KMS-11 (cell line): ENCODE measurements around the gene PIK3CA.
"Not testable (repeated sequence)": the region's sequence is repeated elsewhere in the genome, so short reads cannot be mapped to it uniquely, and the experiment has no call there.

Experiments
- H2AFZ ChIP-seq: fragments of 200-600 bp; sonication (generic); 2 replicates; pipeline ENCODE4 v1.6.1; 2016; ENCODE audit warnings: antibody characterized with exemption, mixed run types, low read depth
- H3K27ac ChIP-seq: fragments of 200-600 bp; sonication (generic); 2 replicates; pipeline ENCODE4 v1.6.1; 2016; ENCODE audit warnings: mild to moderate bottlenecking, mixed run types
- H3K27me3 ChIP-seq: fragments of 200-600 bp; sonication (generic); 2 replicates; pipeline ENCODE4 v1.6.1; 2017; ENCODE audit warnings: mild to moderate bottlenecking, low read depth, mixed run types, moderate library complexity; ENCODE audit not compliant: insufficient read depth
- H3K36me3 ChIP-seq: fragments of 200-600 bp; sonication (generic); 2 replicates; pipeline ENCODE4 v1.6.1; 2017; ENCODE audit warnings: mild to moderate bottlenecking, mixed run types; ENCODE audit not compliant: insufficient read depth
- H3K4me1 ChIP-seq: fragments of 200-600 bp; sonication (generic); 2 replicates; pipeline ENCODE4 v1.6.1; 2016; ENCODE audit warnings: mild to moderate bottlenecking, low read depth, mixed run types; ENCODE audit not compliant: poor library complexity, severe bottlenecking
- H3K4me2 ChIP-seq: fragments of 200-600 bp; sonication (generic); 2 replicates; pipeline ENCODE4 v1.7.0; 2016; ENCODE audit warnings: mild to moderate bottlenecking, mixed run types
- H3K4me3 ChIP-seq: fragments of 200-600 bp; sonication (generic); IDR thresholded peaks from 2 replicates; pipeline ENCODE4 v1.6.1; 2017; ENCODE audit warnings: low read depth, low read length, mixed read lengths; ENCODE audit not compliant: insufficient read depth
- H3K79me2 ChIP-seq: fragments of 200-600 bp; sonication (generic); 2 replicates; pipeline ENCODE4 v1.6.1; 2016; ENCODE audit warnings: low read depth, mixed run types; ENCODE audit not compliant: insufficient read depth
- H3K9ac ChIP-seq: fragments of 200-600 bp; sonication (generic); 2 replicates; pipeline ENCODE4 v1.6.1; 2016; ENCODE audit warnings: mild to moderate bottlenecking, mixed run types
- H4K20me1 ChIP-seq: fragments of 200-600 bp; sonication (generic); 2 replicates; pipeline ENCODE4 v1.6.1; 2016; ENCODE audit warnings: mild to moderate bottlenecking, mixed run types; ENCODE audit not compliant: insufficient read depth
- TF ChIP-seq, protein P1 (sequence below): fragments of 200-600 bp; sonication (generic); conservative IDR thresholded peaks from 2 replicates; pipeline ENCODE4 v1.6.1; 2017; ENCODE audit warnings: low read depth, mild to moderate bottlenecking, antibody characterized with exemption, low read length, moderate library complexity, mixed read lengths

Gene PIK3CA

DNA sequence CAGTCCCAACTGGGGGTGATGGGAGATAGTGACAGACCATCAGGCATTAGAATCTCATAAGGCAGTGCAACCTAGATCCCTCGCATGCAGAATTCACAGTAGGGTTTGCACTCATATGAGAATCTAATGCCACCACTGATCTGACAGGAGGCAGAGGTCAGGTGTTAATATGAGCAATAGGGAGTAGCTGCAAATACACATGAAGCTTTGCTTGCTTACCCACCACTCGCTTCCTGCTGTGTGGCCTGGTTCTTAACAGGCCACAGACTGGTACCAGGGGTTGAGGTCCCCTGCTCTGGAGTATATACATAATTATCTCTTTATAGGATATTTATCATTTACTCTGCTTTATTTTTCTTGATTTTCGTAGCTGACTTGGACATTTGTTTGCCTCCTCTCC, 40.5 kb upstream of the PIK3CA start:
- Histone ChIP-seq H3K27me3 (no peaks in the 10 kb centered on the region), H2AFZ (no peak overlapping the region), H3K4me1 (no peaks in the 10 kb centered on the region), H3K27ac (no peak overlapping the region), H3K9ac (no peak overlapping the region), H3K79me2 (no peaks in the 10 kb centered on the region), H3K4me2 (no peak overlapping the region), H4K20me1 (no peaks in the 10 kb centered on the region), H3K4me3 (no peak overlapping the region), H3K36me3 (no peaks in the 10 kb centered on the region)
- TF ChIP-seq, protein P1, sequence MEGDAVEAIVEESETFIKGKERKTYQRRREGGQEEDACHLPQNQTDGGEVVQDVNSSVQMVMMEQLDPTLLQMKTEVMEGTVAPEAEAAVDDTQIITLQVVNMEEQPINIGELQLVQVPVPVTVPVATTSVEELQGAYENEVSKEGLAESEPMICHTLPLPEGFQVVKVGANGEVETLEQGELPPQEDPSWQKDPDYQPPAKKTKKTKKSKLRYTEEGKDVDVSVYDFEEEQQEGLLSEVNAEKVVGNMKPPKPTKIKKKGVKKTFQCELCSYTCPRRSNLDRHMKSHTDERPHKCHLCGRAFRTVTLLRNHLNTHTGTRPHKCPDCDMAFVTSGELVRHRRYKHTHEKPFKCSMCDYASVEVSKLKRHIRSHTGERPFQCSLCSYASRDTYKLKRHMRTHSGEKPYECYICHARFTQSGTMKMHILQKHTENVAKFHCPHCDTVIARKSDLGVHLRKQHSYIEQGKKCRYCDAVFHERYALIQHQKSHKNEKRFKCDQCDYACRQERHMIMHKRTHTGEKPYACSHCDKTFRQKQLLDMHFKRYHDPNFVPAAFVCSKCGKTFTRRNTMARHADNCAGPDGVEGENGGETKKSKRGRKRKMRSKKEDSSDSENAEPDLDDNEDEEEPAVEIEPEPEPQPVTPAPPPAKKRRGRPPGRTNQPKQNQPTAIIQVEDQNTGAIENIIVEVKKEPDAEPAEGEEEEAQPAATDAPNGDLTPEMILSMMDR: no peak

DNA sequence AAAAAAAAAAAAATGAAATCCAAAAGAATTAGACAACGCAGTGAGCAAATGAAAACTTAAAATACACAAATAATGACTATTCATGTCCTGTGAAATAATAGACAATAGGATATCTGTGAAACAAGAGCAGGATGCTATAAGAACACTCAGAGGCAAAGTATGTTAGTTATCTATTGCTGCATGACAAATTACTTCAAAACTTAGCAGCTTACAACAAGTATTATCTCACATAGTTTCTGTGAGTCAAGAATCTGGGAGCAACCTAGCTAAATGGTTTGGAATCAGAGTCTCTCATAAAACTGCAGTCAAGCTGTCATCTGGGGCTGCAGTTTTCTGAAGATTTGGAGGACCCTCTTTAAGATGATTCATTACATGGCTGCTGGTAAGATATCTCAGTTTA, 40.1 kb upstream of the PIK3CA start:
- Histone ChIP-seq H3K27ac (no peak overlapping the region), H2AFZ (no peak overlapping the region), H3K4me2 (no peak overlapping the region), H4K20me1 (no peaks in the 10 kb centered on the region), H3K4me1 (no peaks in the 10 kb centered on the region), H3K27me3 (no peaks in the 10 kb centered on the region), H3K79me2 (no peaks in the 10 kb centered on the region), H3K36me3 (no peaks in the 10 kb centered on the region), H3K9ac (no peak overlapping the region), H3K4me3 (no peak overlapping the region)
- TF ChIP-seq, protein P1: no peak

DNA sequence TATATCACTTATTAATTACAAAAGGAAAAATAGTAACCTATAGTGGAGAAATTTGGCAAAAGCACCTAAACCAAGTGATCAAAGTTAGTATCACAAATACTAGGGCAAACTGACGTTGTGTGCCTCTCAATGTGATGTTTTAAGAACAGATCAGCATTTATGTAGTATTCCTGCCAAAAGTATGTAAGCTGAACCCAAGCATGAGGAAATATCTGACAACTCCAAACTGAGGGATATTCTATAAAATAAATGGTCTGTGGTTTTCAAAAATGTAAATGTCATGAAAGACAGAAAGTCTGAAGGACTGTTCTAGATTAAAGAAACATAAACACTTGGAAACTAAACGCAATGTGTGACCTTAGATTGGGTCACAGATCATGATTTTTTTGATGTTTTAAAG, 34.3 kb upstream of the PIK3CA start:
- H3K9ac ChIP-seq: no peak overlapping the region
- TF ChIP-seq, protein P1: no peak
- H3K27me3 ChIP-seq: no peaks in the 10 kb centered on the region
- H4K20me1 ChIP-seq: no peaks in the 10 kb centered on the region
- H3K4me2 ChIP-seq: no peak overlapping the region
- no peaks in the 10 kb centered on the region for H3K36me3 ChIP-seq
- no peak overlapping the region for H2AFZ ChIP-seq
- no peaks in the 10 kb centered on the region for H3K4me1 ChIP-seq
- H3K27ac ChIP-seq: no peak overlapping the region
- H3K79me2 ChIP-seq: no peaks in the 10 kb centered on the region
- H3K4me3 ChIP-seq: no peak overlapping the region

DNA sequence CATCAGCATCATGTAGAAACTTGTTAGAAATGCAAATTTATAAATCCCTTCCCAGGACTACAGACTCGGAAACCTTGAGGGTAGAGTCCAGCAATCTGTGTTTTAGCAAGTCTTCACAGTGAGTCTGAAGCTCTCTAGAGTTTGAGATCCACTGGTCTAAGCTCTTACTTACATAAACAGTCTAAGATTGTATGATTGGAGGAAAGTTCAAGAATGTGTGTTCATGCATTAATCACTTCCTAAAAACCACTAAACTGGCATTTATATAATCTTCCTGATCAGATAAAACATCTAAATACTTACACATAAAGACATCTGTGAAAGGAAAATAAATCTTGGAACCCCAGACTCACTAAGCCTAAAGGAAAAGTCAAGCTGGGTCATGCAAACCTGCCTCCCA, 32.7 kb upstream of the PIK3CA start:
- H2AFZ ChIP-seq, H3K36me3 ChIP-seq, H3K4me1 ChIP-seq, H3K27me3 ChIP-seq, H3K27ac ChIP-seq, H3K79me2 ChIP-seq, H3K9ac ChIP-seq, H3K4me3 ChIP-seq, H4K20me1 ChIP-seq, H3K4me2 ChIP-seq: not testable (repeated sequence)

DNA sequence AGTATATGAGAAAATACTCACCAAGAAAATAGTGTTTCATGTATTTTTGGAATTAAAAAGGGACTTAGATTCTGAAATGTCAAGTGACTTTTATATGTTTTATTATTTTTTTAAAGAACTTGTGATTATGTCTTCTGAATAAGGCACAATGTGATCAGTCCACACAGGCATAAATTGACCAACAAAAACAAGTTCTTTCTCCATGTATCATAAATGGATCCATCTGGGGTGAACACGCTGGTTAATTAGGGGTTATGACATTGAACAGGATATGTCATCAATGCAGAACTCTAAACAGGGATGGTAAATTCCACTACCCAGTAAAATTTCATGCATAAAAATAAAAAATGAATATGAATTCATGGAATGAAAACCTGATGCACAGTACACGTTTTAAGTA, 31.3 kb upstream of the PIK3CA start:
- Histone ChIP-seq H3K79me2 (no peaks in the 10 kb centered on the region), H3K27me3 (no peaks in the 10 kb centered on the region), H2AFZ (no peak overlapping the region), H3K9ac (no peak overlapping the region), H3K4me3 (no peak overlapping the region), H4K20me1 (no peaks in the 10 kb centered on the region), H3K4me2 (no peak overlapping the region), H3K4me1 (no peaks in the 10 kb centered on the region), H3K36me3 (no peaks in the 10 kb centered on the region), H3K27ac (no peak overlapping the region)
- TF ChIP-seq, protein P1: no peak

DNA sequence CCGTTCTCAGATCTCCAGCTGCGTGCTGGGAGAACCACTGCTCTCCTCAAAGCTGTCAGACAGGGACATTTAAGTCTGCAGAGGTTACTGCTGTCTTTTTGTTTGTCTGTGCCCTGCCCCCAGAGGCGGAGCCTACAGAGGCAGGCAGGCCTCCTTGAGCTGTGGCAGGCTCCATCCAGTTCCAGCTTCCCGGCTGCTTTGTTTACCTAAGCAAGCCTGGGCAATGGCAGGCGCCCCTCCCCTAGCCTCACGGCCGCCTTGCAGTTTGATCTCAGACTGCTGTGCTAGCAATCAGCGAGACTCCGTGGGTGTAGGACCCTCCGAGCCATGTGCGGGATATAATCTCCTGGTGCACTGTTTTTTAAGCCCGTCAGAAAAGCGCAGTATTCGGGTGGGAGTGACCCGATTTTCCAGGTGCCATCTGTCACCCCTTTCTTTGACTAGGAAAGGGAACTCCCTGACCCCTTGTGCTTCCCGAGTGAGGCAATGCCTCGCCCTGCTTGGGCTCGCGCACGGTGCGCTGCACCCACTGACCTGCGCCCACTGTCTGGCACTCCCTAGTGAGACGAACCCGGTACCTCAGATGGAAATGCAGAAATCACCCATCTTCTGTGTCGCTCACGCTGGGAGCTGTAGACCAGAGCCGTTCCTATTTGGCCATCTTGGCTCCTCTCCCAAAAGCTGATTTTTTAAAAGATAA, 15.8 kb upstream of the PIK3CA start:
- H3K79me2 ChIP-seq, H3K9ac ChIP-seq, H3K27me3 ChIP-seq, H2AFZ ChIP-seq, H3K4me2 ChIP-seq, H4K20me1 ChIP-seq, H3K27ac ChIP-seq, H3K36me3 ChIP-seq, H3K4me3 ChIP-seq, H3K4me1 ChIP-seq: not testable (repeated sequence)
